SH-SY5Y (cell line): Measurements from ENCODE around the gene PSD2.

Experiments used
- GATA2 ChIP-seq: IDR thresholded peaks from 2 replicates; pipeline ENCODE4 v1.6.1; 2011; ENCODE audit warnings: mild to moderate bottlenecking, low read depth, low read length
- GATA3 ChIP-seq: IDR thresholded peaks from 2 replicates; pipeline ENCODE4 v1.6.1; 2011; ENCODE audit warnings: low read depth, mild to moderate bottlenecking, low read length, moderate library complexity

PSD2 gene

DNA sequence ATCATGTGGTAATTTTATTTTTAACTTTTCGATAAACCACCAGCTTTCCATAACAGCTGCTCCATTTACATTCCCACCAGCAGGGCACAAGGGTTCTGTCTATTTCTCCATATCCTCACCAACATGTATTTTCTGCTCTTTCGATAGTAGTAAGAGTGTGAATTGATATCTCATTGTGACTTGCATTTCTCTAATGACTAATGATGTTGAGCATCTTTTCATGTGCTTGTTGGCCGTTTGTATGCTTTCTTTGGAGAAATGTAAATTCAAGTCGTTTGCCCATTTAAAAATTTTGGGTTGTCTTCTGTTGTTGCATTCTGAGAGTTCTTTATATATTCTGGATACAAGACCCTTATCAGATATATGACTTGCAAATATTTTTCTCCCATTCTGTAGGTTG, 45.9 kb downstream of the PSD2 start:
- TF ChIP-seq GATA3 = no peak
- TF ChIP-seq GATA2 = no peak

DNA sequence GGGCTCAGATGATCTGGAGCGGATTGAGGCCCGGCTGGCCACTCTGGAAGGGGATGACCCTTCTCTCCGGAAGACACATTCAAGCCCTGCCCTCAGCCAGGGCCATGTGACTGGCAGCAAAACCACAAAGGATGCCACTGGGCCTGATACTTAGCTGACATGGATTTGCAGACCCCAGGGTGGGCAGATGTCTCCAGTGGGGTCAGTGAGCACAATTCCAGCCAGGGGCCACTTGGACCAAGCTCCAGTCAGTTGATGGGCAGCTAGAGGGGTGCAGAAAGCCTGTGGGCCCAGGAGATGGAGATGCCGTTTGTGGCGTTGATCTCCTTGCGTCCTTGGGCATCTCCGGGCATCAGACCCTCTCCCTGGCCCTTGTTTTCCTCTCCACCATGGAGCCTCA, 46.7 kb downstream of the PSD2 start:
- no peak for TF ChIP-seq GATA3
- no peak for TF ChIP-seq GATA2

DNA sequence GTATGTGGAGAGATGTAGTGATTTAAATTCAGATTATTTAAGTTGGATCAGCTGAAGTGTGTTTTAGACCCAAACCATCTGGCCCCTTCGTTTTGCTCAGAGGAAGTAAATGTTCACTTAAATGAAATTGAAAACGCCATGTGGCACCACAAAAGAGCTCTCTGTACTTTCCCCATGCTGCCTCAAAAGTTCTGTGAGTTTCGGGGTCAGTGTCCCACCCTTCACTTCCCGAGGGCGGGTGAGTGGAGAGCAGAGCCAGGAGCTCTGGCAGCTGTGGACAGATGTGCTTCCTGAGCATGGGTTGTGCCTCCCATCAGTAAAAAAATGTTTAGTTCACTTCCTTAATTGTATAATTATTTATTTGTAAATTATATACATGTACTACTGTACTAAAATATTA, 48.4 kb downstream of the PSD2 start:
- TF ChIP-seq GATA2 (no peak), GATA3 (no peak)

DNA sequence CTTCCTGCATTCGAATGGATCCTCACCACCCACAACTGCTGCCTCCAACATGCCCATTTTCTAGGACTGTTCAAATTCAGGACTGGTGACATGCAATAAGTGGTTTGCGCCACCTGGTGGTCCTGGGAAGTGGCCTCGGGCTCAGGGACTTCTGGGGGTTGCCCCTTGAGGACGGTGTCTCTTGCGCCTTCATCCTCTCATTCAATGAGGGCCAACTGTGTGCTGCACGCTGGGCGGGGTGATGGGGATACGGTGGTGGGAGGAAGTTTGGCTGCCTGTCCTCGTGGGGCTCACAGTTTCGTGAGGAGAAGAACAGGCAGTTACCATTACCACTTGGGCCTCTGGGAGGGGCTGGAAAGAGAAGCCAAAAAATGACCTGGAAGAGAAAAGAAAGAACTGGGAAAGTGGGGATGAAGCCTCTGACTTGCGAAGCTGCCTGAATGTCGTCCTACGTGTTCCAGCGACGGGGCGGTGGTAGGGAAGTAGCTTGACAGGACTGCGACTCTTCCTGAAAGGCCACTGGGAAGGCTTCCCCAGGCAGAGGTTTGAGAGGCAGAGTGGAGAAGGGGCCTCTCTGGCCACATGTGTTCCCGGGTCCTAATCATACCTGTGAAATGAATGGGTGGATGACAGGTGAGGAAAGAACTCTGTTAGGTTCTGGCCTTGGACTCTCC, 49.0 kb downstream of the PSD2 start:
- TF ChIP-seq GATA2 (no peak), GATA3 (no peak)

DNA sequence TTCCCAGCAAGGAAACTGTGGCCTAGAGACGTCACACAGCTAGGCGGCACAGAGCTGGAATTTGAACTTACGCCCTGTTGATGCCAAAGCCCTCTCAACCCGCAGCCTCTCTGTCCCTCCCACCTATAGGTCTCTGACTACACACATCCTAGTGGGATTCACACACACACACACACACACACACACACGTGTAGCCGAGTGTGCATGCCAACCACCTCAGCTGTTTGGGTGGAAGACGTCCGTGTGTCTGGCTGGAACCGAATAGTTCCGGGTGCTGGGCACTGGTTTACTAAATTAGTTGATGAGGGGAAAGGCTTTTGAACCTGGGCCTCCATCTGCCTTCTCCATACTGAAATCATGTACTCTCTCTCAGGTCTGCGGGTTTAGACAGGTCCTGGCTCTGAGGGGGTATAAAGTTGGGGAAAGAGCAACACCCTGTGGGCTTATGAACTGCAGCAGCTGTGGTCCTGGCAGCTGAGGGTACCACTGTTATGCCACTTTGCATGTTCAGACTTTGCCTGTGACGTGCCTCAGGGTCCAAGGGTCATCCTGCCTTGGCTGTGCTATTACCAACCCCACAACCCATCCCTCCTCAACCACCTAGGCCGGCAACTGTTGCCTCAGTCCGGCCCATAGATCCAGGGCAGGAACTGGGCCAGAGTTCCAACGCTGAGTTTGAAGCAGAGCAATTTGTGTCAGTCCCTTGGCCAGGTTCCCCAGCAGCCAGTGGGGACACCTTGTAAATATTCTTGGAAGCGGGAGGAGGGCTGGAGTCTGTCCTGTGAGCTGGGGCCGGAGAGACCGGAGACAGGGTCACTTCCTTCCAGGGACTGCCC, 50.5 kb downstream of the PSD2 start:
- no peak for TF ChIP-seq GATA2
- TF ChIP-seq GATA3 = no peak

DNA sequence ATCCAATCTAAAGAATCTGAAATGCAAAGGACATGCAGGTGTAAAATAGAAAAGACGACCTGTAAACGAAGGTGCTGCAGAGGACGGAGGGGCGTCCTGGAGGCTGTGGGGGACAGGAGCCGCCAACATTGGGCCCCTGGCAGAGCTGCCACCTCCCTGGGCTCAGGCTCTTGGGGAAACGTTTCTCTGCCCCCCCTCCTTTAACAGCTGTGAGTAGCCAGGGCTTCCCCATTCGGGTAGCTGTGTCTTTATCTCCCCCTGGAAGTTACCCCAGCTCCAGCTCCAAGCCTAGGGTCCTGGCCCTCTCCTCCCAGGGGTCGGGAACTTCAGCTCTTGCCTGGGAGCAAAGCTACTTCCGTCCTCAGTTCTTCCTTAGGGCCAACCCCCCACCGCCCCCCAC, 51.5 kb downstream of the PSD2 start:
- TF ChIP-seq GATA3 (no peak), GATA2 (no peak)

DNA sequence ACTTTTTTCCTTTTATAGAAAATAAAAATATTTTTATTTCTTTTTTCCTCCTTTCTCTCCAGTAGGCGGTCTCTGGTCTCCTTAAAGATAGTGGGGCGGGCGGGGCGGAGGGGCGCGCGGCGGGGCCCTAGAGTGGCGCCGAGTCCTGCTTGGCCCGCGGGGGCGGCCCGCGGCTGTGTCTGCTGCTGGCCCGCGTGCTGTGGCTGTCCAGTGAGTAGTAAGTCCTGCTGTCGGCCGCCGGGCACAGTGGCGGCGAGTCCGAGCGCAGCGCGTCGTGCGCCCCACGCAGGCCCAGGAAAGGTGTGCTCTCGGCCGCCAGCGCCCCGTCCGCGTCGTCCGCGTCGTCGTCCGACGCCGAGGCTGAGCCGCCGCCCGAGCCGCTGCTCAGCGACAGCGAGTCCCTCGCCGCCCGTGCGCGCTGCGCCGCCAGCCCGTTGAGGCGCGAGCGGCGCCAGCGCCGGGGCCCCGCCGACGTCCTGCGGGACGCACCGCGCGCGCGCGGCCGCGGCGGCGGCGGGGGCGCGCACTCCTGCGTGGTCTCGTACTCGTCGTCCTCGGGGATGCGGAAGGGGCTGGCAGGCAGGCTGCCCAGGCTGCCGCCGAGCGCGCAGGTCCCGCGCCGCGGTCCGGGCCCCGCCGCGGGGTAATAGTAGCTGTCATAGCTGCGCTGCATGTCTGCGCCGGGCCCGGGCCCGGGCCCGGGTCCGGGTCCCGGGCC, 52.3 kb downstream of the PSD2 start:
- TF ChIP-seq GATA3 (no peak), GATA2 (no peak)

DNA sequence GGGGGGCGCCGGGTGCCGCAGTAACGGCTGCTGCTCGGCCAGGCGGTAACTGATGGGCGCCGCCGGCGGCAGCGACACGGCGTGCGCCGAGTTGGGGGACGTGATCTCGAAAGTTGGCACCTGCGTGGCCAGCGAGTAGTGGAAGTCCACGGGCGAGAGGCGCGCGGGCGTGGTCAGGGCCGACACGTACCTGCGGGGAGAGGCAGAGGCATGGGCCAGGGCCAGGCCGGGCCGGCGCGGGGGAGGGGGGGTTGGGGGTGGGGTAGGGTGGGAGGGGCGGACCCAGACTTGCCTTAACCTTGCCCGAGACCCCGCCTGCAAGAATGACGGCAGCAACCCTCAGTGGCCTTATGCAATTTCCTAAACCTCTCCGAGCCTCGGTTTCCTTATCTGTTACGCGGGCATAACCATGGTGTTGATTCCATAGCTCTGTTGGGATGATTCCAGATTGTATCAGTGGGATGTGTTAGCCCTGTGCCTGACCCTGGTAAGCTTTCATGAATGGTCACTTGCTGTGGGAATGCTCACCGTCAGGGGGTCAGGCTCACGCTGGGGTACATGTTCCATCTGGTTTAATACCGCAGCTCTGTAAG, 53.0 kb downstream of the PSD2 start:
- TF ChIP-seq GATA2 = peak; percentile 9; the same call in 1 of the 2 replicates
- TF ChIP-seq GATA3 = no peak

DNA sequence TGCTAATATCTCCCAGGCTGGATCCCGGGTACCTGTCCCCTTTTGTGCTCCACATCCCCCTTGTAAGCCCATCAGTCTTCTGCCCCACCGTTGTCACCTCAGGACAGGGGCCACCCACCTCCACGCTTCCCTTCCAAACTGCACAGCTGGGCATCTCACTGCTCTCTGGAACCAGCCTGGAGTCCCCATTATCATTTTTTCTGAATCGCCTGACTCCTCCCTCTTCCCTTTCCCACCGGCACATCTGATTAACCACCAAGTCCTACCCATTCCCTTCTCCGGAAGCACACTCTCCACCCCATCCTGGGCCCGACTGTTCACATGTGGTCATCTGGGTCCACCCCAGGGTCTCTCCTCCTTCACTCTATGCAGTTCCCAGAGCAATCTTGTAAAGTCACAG, 53.9 kb downstream of the PSD2 start:
- TF ChIP-seq GATA3 = no peak
- no peak for TF ChIP-seq GATA2

DNA sequence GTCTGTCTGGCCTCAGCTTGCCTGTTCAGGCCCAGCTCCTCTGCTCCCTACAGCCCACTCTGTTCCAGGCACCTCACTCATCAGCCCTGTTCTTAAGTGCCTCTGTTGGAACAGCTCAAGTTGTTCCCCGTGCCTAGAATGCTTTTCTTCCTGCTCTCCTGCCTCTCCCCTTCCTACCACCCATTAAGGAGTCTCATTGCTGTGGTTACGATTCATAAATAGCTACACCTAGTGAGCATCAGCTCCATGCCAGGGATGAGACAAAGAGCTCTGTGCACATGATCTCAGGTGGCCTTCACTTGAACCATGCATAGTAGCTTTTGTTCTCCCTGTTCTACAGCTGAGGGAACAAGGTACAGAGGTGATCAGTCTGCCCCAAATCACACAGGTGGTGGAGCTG, 54.3 kb downstream of the PSD2 start:
- no peak for TF ChIP-seq GATA3
- TF ChIP-seq GATA2 = no peak

DNA sequence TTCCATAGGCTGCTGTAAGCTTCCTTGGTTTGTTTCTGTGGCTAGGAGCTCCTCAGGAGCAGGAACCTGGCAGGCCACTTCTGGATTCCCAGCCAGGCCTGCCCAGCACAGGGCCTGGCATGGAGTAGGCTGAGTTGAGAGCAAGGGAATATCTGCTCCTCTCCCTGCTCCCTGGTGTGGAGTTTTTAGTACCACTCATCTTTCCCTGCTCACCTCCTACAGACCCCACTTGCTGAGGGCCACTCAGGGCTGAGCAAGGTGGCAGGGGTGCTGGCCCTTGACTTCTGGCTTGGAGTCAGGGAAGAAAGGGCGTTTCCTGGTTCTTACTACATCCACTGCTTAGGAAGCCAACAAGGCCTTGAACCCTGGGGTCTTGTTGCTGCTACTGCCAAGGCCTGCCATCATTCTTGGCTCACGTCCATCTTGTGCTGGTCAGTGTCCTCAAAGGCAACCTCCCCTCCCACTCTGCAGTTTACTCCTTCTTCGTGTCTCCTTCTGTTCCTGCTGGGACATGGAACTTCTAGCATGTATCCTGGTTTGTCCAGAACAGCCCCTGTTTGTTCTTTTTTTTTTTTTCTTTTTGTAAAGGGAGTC, 54.9 kb downstream of the PSD2 start:
- TF ChIP-seq GATA2 = no peak
- no peak for TF ChIP-seq GATA3

DNA sequence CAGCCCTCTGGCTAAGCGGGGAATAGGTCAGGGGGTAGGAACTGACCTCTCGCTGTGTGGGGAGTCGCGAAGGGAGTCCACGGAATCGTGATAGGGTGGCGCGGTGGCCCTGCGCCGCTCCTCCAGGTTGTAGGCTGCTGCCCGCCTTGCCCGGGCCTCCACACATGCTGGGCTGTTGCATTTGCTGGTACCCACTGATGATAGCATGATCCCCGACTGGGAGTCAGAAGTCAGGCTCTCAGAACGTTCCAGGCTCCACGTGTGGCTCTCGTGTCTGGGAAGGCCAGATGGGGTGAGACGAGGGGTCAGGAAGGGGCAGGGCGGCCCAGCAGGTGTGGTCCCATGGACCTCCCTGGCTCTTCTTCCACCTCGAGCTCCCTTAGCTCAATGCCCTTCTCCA, 56.0 kb downstream of the PSD2 start:
- no peak for TF ChIP-seq GATA3
- TF ChIP-seq GATA2 = no peak

DNA sequence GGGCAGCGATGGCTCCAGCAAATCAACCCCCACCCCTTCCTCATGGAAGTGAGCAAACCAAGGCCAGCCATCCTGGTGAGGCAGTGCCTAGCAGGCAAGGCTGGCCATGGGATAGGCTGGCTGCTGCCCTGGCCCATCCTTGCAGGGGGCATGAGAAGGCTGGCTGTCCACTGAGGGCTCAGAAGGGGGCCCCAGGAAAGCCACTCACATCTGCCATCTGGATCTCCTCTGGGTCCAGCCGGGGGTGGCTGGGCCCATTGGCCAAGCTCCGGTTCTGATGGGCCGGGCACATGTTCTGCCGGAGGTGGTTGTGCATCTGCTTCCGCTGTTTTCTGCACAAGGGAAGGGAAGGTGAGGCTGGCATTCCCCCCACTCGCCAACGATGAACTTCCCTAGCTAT, 57.1 kb downstream of the PSD2 start:
- TF ChIP-seq GATA3 = no peak
- TF ChIP-seq GATA2 = no peak

DNA sequence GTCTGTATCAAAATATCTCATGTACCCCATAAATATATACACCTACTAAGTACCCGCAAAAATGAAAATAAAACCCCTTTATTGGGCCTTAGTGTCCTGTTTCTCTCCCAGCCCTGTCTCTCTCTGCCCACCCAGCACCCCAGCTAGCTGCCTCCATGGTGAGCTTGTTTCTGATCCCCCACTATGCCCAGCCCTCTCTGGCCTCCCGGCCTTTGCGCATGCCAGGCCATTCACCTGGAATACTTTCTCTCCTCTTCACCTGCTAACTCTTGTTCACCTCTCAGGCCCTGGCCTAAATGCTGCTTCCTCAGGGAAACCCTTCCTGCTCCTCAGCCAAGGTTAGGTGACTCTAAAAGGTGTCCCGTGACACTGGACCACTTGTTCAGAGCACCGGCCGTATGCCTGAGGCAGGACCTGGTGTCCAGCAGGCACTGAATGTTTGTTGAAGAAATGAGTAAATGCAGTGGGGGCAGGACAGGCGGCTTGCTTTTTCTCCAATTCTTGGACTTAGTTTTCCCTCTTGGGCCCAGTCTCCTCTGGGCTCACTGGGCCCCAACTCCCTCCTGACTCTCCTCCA, 58.5 kb downstream of the PSD2 start:
- TF ChIP-seq GATA2 (no peak), GATA3 (no peak)

DNA sequence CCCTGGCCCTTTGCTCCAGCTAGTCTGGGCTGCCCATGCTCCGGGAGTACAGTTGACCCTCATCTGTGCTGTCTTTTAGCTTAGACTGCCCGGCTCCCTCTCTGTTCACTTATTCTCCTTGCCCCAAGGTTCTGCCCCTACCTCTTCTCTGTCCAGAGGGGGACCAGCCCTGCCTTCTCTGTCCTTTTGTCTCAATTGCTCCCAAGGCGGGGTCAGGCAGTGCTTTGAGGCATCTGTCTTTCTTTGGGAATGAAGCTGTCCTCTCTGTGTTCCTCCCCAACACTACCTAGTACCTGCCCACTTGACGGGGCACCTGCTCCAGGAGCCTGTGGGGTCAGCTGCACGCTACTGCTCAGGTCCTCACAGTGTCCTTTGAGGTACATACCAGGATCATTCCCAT, 59.3 kb downstream of the PSD2 start:
- TF ChIP-seq GATA2 (no peak), GATA3 (no peak)
